ENCODE results near the gene SERPIND1.

The SERPIND1 gene

GRCh38 chr22:20774882-20775281 is 969 bp downstream of the SERPIND1 start:
- DNase-seq (ENCODE audit: low spot score), result no peak

GRCh38 chr22:20775342-20775895 is 1.5 kb downstream of the SERPIND1 start:
- DNase-seq (ENCODE audit: low spot score), result no peak

GRCh38 chr22:20776624-20777405 is 2.9 kb downstream of the SERPIND1 start:
- no peak for DNase-seq (ENCODE audit: low spot score)

- DNase-seq (ENCODE audit: low spot score), result peak; percentile 24
Observed at GRCh38 chr22:20777420-20778177, 3.7 kb downstream of the SERPIND1 start.

- no peak for DNase-seq (ENCODE audit: low spot score)
Observed at GRCh38 chr22:20779014-20779817, 5.3 kb downstream of the SERPIND1 start.

GRCh38 chr22:20779818-20780158 is 5.9 kb downstream of the SERPIND1 start:
- DNase-seq (ENCODE audit: low spot score), result no peak

GRCh38 chr22:20781272-20781990 is 7.5 kb downstream of the SERPIND1 start:
- no peak for DNase-seq (ENCODE audit: low spot score)

- DNase-seq (ENCODE audit: low spot score), result no peak
Observed at GRCh38 chr22:20782083-20782482, 8.2 kb downstream of the SERPIND1 start.

GRCh38 chr22:20782596-20783299 is 8.8 kb downstream of the SERPIND1 start:
- DNase-seq (ENCODE audit: low spot score), result no peak

- DNase-seq (ENCODE audit: low spot score), result no peak
Observed at GRCh38 chr22:20783300-20783673, 9.4 kb downstream of the SERPIND1 start.

GRCh38 chr22:20783844-20784723 is 10.2 kb downstream of the SERPIND1 start:
- DNase-seq (ENCODE audit: low spot score), result peak; percentile 75

- DNase-seq (ENCODE audit: low spot score), result no peak
Observed at GRCh38 chr22:20785415-20785814, 11.5 kb downstream of the SERPIND1 start.

- DNase-seq (ENCODE audit: low spot score), result no peak
Observed at GRCh38 chr22:20786048-20786447, 12.1 kb downstream of the SERPIND1 start.

- no peak for DNase-seq (ENCODE audit: low spot score)
Observed at GRCh38 chr22:20786536-20786979, 12.6 kb downstream of the SERPIND1 start.

GRCh38 chr22:20787223-20787622 is 13.3 kb downstream of the SERPIND1 start:
- no peak for DNase-seq (ENCODE audit: low spot score)

GRCh38 chr22:20787746-20788626 is 14.1 kb downstream of the SERPIND1 start:
- no peak for DNase-seq (ENCODE audit: low spot score)

- no peak for DNase-seq (ENCODE audit: low spot score)
Observed at GRCh38 chr22:20788627-20789344, 14.9 kb downstream of the SERPIND1 start.
